H9 (cell line): Measurements from ENCODE around the gene NAA25. TPM values are rescaled to one million over a fixed set of nuclear protein-coding genes. Genes with fewer than 3 reads are reported as not detected.

Experiments used
- DNase-seq: peaks from one replicate; pipeline ENCODE4 v3.0.0-alpha.2; 2017
- H2AFZ ChIP-seq: one replicate; pipeline ENCODE4 v1.6.1; 2013; ENCODE audit warnings: mild to moderate bottlenecking, low read length, control low read depth, moderate library complexity
- H2AK5ac ChIP-seq: 2 replicates; pipeline ENCODE4 v1.6.1; 2013; ENCODE audit warnings: low read length, control low read depth, mixed read lengths; ENCODE audit not compliant: insufficient read length
- H2BK120ac ChIP-seq: one replicate; pipeline ENCODE4 v1.6.1; 2013; ENCODE audit warnings: low read depth, mild to moderate bottlenecking, low read length, control low read depth, inconsistent platforms; ENCODE audit not compliant: poor library complexity, severe bottlenecking
- H2BK12ac ChIP-seq: 2 replicates; pipeline ENCODE4 v1.6.1; 2013; ENCODE audit warnings: low read length, control low read depth, mixed read lengths, low read depth; ENCODE audit not compliant: insufficient read length
- H2BK15ac ChIP-seq: 2 replicates; pipeline ENCODE4 v1.6.1; 2013; ENCODE audit warnings: low read depth, low read length, control low read depth
- H2BK20ac ChIP-seq: one replicate; pipeline ENCODE4 v1.6.1; 2013; ENCODE audit warnings: low read depth, mild to moderate bottlenecking, low read length, control low read depth, inconsistent platforms; ENCODE audit not compliant: poor library complexity, severe bottlenecking
- H2BK5ac ChIP-seq: 2 replicates; pipeline ENCODE4 v1.6.1; 2013; ENCODE audit warnings: low read length, control low read depth, mixed read lengths; ENCODE audit not compliant: insufficient read length
- H3K14ac ChIP-seq: 2 replicates; pipeline ENCODE4 v1.6.1; 2013; ENCODE audit warnings: low read length, control low read depth; ENCODE audit not compliant: insufficient read depth
- H3K18ac ChIP-seq: 2 replicates; pipeline ENCODE4 v1.6.1; 2013; ENCODE audit warnings: low read depth, mild to moderate bottlenecking, mixed read lengths, low read length, control low read depth; ENCODE audit not compliant: insufficient read length
- H3K23ac ChIP-seq: 2 replicates; pipeline ENCODE4 v1.6.1; 2013; ENCODE audit warnings: low read length, control low read depth, mixed read lengths, low read depth; ENCODE audit not compliant: insufficient read length
- H3K23me2 ChIP-seq: 2 replicates; pipeline ENCODE4 v1.6.1; 2013; ENCODE audit warnings: low read depth, mild to moderate bottlenecking, mixed read lengths, low read length, control low read depth; ENCODE audit not compliant: insufficient read length, poor library complexity, severe bottlenecking
- H3K27ac ChIP-seq: 2 replicates; pipeline ENCODE4 v1.5.1; 2013; ENCODE audit warnings: low read length, control low read depth, mixed read lengths, low read depth; ENCODE audit not compliant: insufficient read length
- H3K27me3 ChIP-seq: 2 replicates; pipeline ENCODE4 v1.6.1; 2013; ENCODE audit warnings: low read length, control low read depth, inconsistent platforms; ENCODE audit not compliant: insufficient read depth
- H3K4ac ChIP-seq: 2 replicates; pipeline ENCODE4 v1.6.1; 2013; ENCODE audit warnings: low read depth, mild to moderate bottlenecking, control low read depth, inconsistent platforms, low read length, moderate library complexity
- H3K4me1 ChIP-seq: 2 replicates; pipeline ENCODE4 v1.6.1; 2013; ENCODE audit warnings: low read length, control low read depth, inconsistent platforms; ENCODE audit not compliant: insufficient read depth
- H3K4me2 ChIP-seq: 2 replicates; pipeline ENCODE4 v1.6.1; 2013; ENCODE audit warnings: low read length, control low read depth, mixed read lengths; ENCODE audit not compliant: insufficient read length, insufficient read depth
- H3K56ac ChIP-seq: 2 replicates; pipeline ENCODE4 v1.6.1; 2013; ENCODE audit warnings: low read depth, mild to moderate bottlenecking, mixed read lengths, low read length, control low read depth; ENCODE audit not compliant: insufficient read length
- H3K79me1 ChIP-seq: 2 replicates; pipeline ENCODE4 v1.6.1; 2013; ENCODE audit warnings: low read depth, mild to moderate bottlenecking, moderate library complexity, low read length, control low read depth, inconsistent platforms; ENCODE audit not compliant: insufficient read depth, poor library complexity, severe bottlenecking
- H3K79me2 ChIP-seq: 2 replicates; pipeline ENCODE4 v1.6.1; 2013; ENCODE audit warnings: low read length, control low read depth, inconsistent platforms; ENCODE audit not compliant: insufficient read depth
- H3K9ac ChIP-seq: 2 replicates; pipeline ENCODE4 v1.6.1; 2013; ENCODE audit warnings: low read length, control low read depth, mixed read lengths; ENCODE audit not compliant: insufficient read length; ENCODE audit errors: extremely low read depth
- H3K9me3 ChIP-seq: one replicate; pipeline ENCODE4 v1.6.1; 2013; ENCODE audit warnings: low read depth, low read length, inconsistent platforms; ENCODE audit not compliant: control insufficient read depth
- H3T11ph ChIP-seq: one replicate; pipeline ENCODE4 v1.6.1; 2013; ENCODE audit warnings: mild to moderate bottlenecking, low read length, control low read depth, inconsistent platforms
- H4K20me1 ChIP-seq: one replicate; pipeline ENCODE4 v1.6.1; 2013; ENCODE audit not compliant: control insufficient read depth, insufficient read length, insufficient read depth
- H4K5ac ChIP-seq: 2 replicates; pipeline ENCODE4 v1.6.1; 2013; ENCODE audit warnings: low read depth, mild to moderate bottlenecking, mixed read lengths, low read length, control low read depth; ENCODE audit not compliant: insufficient read length
- H4K8ac ChIP-seq: replicated peaks from 2 replicates; pipeline ENCODE4 v1.6.1; 2013; ENCODE audit warnings: low read length, control low read depth, mixed read lengths, low read depth; ENCODE audit not compliant: insufficient read length
- H4K91ac ChIP-seq: 2 replicates; pipeline ENCODE4 v1.6.1; 2013; ENCODE audit warnings: low read depth, mild to moderate bottlenecking, moderate library complexity, mixed read lengths, low read length, control low read depth; ENCODE audit not compliant: insufficient read length
- H3K27ac Mint-ChIP-seq, 3 experiments: 2 replicates in 2 of 3; 3 replicates in 1 of 3; pipeline ENCODE4 v1.8.0; 2020 to 2021; ENCODE audit warnings: mixed read lengths in 3 of 3, mild to moderate bottlenecking in 1 of 3, moderate library complexity in 1 of 3
- H3K27me3 Mint-ChIP-seq: 2 replicates; pipeline ENCODE4 v1.8.0; 2021; ENCODE audit warnings: low read depth, mild to moderate bottlenecking, moderate library complexity, mixed read lengths
- H3K36me3 Mint-ChIP-seq, 3 experiments: 2 replicates in 2 of 3; 3 replicates in 1 of 3; pipeline ENCODE4 v1.8.0; 2020 to 2021; ENCODE audit warnings: low read depth in 3 of 3, mixed read lengths in 3 of 3; ENCODE audit not compliant: insufficient read depth in 1 of 3
- H3K4me1 Mint-ChIP-seq, 2 experiments: 2 replicates each; pipeline ENCODE4 v1.8.0; 2020; ENCODE audit warnings: mixed read lengths in 2 of 2
- H3K4me3 Mint-ChIP-seq, 2 experiments: 2 replicates in 1 of 2; 3 replicates in 1 of 2; pipeline ENCODE4 v1.8.0; 2020 to 2021; ENCODE audit warnings: mild to moderate bottlenecking in 2 of 2, mixed read lengths in 2 of 2, moderate library complexity in 1 of 2
- H3K9me3 Mint-ChIP-seq, 2 experiments: 2 replicates in 1 of 2; 3 replicates in 1 of 2; pipeline ENCODE4 v1.8.0; 2020; ENCODE audit warnings: mild to moderate bottlenecking in 2 of 2, mixed read lengths in 2 of 2, moderate library complexity in 1 of 2
- WGBS: extraction: QIAGEN DNeasy Blood & Tissue Kit; methylation state at CpG from one replicate; pipeline ENCODE4 v1.1.7; 2013; ENCODE audit warnings: missing lambda C conversion rate, low lambda C conversion rate, mixed read lengths; ENCODE audit not compliant: insufficient read length; ENCODE audit errors: extremely low coverage; 5-methylcytosine and 5-hydroxymethylcytosine counted together
- total RNA-seq: library from RNA; stranded (reverse); gene quantifications from 2 replicates; pipeline ENCODE4 v1.2.1, GENCODE V29; 2021
- TF ChIP-seq, protein P1 (sequence below): fragments of 200-600 bp; sonication (generic); conservative IDR thresholded peaks from 3 replicates; pipeline ENCODE4 v1.8.0; 2021; ENCODE audit warnings: antibody characterized with exemption, mild to moderate bottlenecking

NAA25 gene
- total RNA-seq, 1 experiment from 2014 or later = 57.1 TPM

DNA sequence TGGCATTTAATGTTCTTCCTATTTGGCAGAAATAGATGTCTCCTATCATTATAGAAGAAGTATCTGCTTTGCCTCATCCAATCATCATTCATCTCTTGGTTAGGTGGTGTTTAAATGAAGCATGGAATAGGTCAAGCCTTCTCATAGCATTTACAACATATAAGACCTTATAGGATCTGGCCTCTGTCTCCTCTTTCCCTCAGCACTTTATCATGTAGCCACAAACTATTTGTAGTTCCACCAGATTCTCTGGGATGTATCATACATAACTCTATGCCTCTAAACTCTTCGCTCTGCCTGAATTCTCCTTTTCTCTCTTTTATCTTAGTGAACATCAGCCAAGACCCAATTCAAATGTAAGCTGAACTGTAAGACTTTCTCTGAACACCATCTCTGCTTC is 20.7 kb downstream of the NAA25 start:
- peaks cover 3% of the 10 kb centered on the region for H3K79me1 ChIP-seq
- Mint-ChIP-seq H3K36me3 (peaks cover 34 to 69% (median 43%) of the 10 kb centered on the region in 3 experiments; a peak in 6 of 7 replicates), H3K4me3 (no peak overlapping the region), H3K27me3 (no peaks in the 10 kb centered on the region), H3K4me1 (peaks cover 9 to 14% of the 10 kb centered on the region in 2 experiments), H3K9me3 (no peaks in the 10 kb centered on the region), H3K27ac (peak overlapping the region in 2 of 3 experiments; percentile 4 to 65; a peak in 2 of 7 replicates)
- no peak overlapping the region for H4K8ac ChIP-seq
- H3K9me3 ChIP-seq = no peaks in the 10 kb centered on the region
- no peak overlapping the region for H2BK5ac ChIP-seq
- H3K79me2 ChIP-seq = no peaks in the 10 kb centered on the region; the same call in 1 of the 2 replicates
- no peak overlapping the region for H3K56ac ChIP-seq
- H3K27me3 ChIP-seq = no peaks in the 10 kb centered on the region
- no peak overlapping the region for H4K91ac ChIP-seq
- H3K18ac ChIP-seq = no peak overlapping the region
- H4K20me1 ChIP-seq = no peaks in the 10 kb centered on the region
- no peak overlapping the region for H3K4me2 ChIP-seq
- TF ChIP-seq, protein P1, sequence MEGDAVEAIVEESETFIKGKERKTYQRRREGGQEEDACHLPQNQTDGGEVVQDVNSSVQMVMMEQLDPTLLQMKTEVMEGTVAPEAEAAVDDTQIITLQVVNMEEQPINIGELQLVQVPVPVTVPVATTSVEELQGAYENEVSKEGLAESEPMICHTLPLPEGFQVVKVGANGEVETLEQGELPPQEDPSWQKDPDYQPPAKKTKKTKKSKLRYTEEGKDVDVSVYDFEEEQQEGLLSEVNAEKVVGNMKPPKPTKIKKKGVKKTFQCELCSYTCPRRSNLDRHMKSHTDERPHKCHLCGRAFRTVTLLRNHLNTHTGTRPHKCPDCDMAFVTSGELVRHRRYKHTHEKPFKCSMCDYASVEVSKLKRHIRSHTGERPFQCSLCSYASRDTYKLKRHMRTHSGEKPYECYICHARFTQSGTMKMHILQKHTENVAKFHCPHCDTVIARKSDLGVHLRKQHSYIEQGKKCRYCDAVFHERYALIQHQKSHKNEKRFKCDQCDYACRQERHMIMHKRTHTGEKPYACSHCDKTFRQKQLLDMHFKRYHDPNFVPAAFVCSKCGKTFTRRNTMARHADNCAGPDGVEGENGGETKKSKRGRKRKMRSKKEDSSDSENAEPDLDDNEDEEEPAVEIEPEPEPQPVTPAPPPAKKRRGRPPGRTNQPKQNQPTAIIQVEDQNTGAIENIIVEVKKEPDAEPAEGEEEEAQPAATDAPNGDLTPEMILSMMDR = no peak
- H3K27ac ChIP-seq = peak overlapping the region; percentile 36
- H3K4me1 ChIP-seq = no peaks in the 10 kb centered on the region
- no peak overlapping the region for H3T11ph ChIP-seq
- H3K23me2 ChIP-seq = no peaks in the 10 kb centered on the region
- no peak overlapping the region for H2AFZ ChIP-seq
- no peak overlapping the region for H3K14ac ChIP-seq
- H3K9ac ChIP-seq = no peak overlapping the region
- WGBS = no CpG with 5 or more reads among the region's 1 CpG
- H2BK120ac ChIP-seq = no peak overlapping the region
- H2BK15ac ChIP-seq = no peak overlapping the region
- H3K4ac ChIP-seq = no peak overlapping the region
- H3K23ac ChIP-seq = no peak overlapping the region
- no peak overlapping the region for H2AK5ac ChIP-seq
- DNase-seq = no peak
- H4K5ac ChIP-seq = no peak overlapping the region
- no peak overlapping the region for H2BK12ac ChIP-seq
- no peak overlapping the region for H2BK20ac ChIP-seq
